ENCODE data around the gene TOGARAM2.

The TOGARAM2 gene

DNA sequence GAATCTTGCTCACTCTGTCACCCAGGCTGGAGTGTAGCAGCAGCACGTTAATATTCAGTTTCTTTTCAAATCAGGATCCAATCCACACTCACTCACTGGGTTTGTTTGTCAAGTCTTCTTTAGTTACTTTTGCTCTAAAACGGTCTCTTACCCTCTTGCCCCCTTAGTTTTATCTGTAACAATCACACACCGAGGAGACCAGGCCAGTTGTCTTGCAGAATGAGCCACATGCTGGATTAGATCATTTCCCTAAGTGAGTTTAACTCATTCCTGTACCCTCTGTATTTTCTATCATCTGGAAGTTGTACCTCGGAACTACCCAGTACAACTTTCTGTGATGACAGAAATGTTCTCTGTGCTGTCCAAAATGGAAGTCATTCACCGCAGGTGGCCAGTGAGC is 20.7 kb upstream of the TOGARAM2 start:
- TF ChIP-seq GATA2 (IDR thresholded peaks at IDR 0.05; ENCODE audit: low read depth, low read length) (no peak), GATA3 (IDR thresholded peaks at IDR 0.05; ENCODE audit: low read depth, low read length) (no peak)

DNA sequence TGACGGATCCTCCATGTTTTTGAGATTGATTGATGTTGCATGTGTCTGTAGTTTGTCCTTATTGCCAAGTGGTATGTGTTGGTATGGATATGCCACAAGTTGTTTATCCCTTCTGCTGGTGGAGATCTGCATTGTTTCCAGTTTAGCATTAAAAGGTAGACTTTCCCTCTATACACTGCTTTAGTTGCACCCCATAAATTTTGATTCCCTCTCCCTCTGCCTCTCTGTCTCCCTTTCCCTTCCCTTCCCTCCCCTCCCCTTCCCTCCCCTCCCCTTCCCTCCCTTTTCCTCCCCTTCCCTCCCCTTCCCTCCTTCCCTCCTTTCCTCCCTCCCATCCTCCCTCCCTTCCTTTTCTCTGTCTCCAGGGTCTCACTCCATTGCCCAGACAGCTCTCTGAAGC is 18.6 kb upstream of the TOGARAM2 start:
- no peak for TF ChIP-seq GATA3 (IDR thresholded peaks at IDR 0.05; ENCODE audit: low read depth, low read length)
- TF ChIP-seq GATA2 (IDR thresholded peaks at IDR 0.05; ENCODE audit: low read depth, low read length) = no peak

DNA sequence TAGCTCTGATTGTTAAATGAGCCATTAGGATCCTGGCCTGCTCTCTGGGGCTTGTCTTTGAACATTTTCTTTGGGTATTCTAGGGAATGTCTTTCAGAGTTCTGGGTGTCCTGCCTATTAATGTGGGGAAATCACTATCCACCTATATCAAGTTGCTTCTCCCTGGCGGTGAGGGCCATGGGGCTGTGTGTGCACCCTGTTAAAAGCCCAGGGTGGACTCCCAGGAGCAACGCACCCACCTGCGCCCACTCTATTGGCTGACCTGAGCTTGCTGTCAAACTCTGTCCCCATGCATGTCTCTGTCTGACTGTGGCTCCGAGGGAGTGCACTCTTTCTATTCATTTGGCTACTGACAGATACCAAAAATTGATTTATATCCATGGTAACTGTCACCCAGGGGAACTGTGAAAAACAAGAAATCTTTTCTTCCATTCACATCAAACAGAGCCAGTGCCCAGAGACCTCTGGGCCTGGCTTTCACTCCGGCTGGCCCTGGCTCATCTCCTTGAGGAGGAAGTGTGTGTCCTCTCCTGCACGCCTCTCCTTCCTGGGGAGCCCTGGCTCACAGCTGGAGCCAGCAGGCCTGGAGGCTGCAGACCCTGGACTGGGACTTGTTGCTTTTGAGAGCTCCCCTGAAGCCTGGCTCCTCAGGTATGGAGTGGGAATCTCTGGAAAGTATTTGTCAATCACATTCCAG is 10.5 kb upstream of the TOGARAM2 start:
- no peak for TF ChIP-seq GATA2 (IDR thresholded peaks at IDR 0.05; ENCODE audit: low read depth, low read length)
- TF ChIP-seq GATA3 (IDR thresholded peaks at IDR 0.05; ENCODE audit: low read depth, low read length) = no peak

DNA sequence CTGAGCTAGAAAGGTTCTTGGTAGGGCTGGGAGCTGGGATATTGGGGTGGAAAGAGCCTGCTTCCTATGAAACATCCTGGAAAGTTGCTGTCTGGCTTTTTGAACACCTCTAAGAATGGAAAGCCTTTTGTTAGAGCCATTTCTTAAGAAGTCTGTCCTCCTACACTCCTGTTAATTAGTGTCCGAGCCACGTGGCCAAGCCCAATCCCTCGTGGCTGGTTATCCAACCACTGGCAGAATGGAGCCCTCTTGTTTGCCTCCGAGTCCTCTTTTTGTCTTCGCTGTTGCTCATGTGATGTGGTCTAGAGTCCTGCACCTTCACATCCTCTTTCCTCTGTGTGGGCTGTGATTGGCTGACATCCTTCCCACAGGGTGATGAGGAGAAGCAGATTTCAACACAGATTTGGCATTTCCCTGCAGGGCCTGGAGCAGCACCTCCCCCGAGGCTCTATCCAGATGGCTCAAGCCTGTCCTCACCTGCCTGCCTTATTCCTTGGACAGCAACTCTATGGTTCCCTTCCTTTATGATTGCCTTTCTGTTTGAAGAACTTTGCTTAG is 8.2 kb upstream of the TOGARAM2 start:
- TF ChIP-seq GATA2 (IDR thresholded peaks at IDR 0.05; ENCODE audit: low read depth, low read length) = no peak
- no peak for TF ChIP-seq GATA3 (IDR thresholded peaks at IDR 0.05; ENCODE audit: low read depth, low read length)

DNA sequence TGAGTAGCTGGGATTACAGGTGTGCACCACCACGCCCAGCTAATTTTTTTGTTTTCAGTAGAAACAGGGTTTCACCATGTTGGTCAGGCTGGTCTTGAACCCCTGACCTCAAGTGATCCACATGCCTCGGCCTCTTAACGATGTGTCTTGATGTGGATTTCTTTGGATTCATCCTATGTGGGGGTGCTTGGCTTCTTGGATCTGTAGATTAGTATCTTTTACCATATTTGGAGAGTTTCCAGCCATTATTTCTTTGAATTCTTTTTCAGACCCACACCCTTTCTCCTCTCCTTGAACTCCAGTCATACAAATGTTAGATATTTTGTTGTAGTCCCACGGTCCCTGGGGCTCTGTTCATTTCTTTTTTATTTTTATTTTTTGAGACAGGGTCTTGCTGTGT is 6.8 kb upstream of the TOGARAM2 start:
- TF ChIP-seq GATA3 (IDR thresholded peaks at IDR 0.05; ENCODE audit: low read depth, low read length) (no peak), GATA2 (IDR thresholded peaks at IDR 0.05; ENCODE audit: low read depth, low read length) (no peak)

DNA sequence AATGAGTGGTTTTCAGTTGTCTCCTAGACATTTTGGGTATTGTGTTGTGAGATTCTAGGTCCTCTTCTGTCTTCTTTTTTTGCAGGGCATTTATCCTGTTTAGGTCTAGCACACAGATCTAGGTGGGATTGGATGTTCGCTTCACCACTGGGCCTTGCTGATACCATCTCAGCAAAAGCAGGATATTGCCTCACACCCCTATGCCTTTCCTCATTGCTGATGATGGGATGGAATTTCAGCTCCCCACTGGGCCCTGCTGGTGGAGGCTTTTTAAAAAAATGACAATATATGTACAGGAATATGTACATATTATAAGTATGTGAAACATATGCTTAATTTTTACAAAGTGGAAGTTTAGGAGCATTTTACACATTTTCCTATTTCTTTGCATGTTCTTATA is 5.4 kb upstream of the TOGARAM2 start:
- TF ChIP-seq GATA3 (IDR thresholded peaks at IDR 0.05; ENCODE audit: low read depth, low read length) (no peak), GATA2 (IDR thresholded peaks at IDR 0.05; ENCODE audit: low read depth, low read length) (no peak)

DNA sequence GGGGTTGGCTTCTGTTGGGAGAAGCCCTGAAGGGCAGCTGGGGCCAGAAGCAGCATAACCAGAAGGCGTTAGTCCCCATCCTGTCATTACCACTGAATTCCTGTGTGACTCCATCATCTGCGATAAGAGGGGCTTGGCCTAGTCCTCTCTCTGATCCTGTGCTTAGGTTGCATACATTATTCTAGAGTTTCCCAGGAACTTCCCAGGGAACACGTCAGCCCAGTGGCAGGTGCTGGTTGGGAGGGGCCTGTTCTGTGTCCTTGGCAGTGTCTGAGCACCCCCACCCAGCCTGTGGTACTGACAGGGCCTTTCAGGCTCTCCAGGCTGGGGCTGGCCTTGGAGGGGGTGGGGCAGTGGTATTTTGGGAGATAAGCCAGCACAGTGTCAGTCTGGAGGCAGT is 4.5 kb upstream of the TOGARAM2 start:
- TF ChIP-seq GATA2 (IDR thresholded peaks at IDR 0.05; ENCODE audit: low read depth, low read length) = no peak
- TF ChIP-seq GATA3 (IDR thresholded peaks at IDR 0.05; ENCODE audit: low read depth, low read length) = no peak

DNA sequence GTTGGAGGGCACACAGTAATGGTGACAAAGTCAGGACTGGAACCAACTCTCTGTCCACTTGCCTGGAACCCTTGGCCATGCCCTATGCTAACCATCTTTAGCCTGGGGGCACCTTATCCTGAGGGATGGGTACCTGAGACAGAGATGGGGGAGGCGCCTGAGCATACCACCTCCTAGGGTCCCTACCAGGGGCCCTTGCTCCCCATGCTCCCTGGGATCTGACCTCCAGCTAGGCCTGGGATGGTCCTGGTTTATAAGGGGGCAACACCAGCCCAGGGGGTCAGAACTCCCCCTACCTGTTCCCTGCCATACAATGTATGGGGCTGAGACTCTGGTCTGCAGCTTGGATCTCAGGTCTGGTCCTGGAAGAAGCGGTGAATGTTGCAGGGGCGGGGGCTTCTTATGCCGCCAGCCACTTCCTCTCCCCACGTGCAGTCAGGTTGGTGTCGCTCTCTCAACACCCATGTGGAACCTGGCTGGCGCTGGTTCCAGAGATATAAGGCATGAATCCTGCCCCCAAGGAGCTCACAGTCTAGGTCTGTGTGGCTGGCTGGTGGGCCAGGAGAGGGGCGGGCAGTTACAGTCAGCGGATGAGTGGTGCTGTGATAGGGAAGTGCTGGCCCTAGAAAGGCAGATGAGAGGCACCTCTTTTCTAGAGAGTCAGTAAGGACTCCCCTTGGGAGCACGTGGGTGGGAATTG is 3.8 kb upstream of the TOGARAM2 start:
- TF ChIP-seq GATA2 (IDR thresholded peaks at IDR 0.05; ENCODE audit: low read depth, low read length) = no peak
- TF ChIP-seq GATA3 (IDR thresholded peaks at IDR 0.05; ENCODE audit: low read depth, low read length) = no peak

DNA sequence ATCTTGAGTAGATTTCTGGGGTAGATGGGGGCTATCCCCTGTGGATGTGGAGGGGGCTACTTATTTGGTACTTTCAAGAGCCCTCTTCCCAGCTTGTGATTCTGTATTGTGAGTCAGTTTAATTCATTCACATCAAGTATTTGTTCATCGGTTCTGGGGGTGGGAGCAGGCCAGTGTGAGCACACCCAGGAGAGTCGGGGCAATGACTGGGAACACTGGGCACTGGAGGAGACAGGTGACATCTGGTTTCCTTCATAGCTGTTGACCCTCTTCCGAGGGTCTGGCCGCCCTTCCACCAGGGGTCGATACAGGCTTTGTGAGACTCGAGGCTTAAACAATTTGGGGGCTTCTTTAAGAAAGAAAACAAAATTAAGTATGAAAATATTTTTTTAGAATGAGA is 2.5 kb upstream of the TOGARAM2 start:
- TF ChIP-seq GATA3 (IDR thresholded peaks at IDR 0.05; ENCODE audit: low read depth, low read length) = no peak
- TF ChIP-seq GATA2 (IDR thresholded peaks at IDR 0.05; ENCODE audit: low read depth, low read length) = no peak

DNA sequence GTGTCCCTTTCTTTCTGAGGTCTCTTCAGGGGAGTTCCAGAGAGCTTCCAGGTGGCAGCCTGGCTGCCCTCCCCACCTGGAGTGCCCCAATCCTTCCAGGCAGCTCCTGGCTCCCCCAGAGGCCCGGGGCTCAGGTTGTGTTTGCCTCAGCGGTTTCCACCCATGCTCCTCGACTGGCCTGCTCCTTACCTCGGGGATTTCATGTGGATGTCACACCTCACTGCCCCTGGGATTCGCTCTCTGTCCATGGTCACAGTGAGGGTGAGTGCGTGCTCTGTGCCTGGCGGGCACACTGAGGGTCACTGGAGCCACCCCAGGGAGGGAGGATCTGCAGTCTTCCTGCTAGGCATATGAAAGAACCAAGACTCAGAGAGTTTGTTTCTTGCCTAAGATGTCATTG is 2.1 kb upstream of the TOGARAM2 start:
- TF ChIP-seq GATA3 (IDR thresholded peaks at IDR 0.05; ENCODE audit: low read depth, low read length) (no peak), GATA2 (IDR thresholded peaks at IDR 0.05; ENCODE audit: low read depth, low read length) (no peak)

DNA sequence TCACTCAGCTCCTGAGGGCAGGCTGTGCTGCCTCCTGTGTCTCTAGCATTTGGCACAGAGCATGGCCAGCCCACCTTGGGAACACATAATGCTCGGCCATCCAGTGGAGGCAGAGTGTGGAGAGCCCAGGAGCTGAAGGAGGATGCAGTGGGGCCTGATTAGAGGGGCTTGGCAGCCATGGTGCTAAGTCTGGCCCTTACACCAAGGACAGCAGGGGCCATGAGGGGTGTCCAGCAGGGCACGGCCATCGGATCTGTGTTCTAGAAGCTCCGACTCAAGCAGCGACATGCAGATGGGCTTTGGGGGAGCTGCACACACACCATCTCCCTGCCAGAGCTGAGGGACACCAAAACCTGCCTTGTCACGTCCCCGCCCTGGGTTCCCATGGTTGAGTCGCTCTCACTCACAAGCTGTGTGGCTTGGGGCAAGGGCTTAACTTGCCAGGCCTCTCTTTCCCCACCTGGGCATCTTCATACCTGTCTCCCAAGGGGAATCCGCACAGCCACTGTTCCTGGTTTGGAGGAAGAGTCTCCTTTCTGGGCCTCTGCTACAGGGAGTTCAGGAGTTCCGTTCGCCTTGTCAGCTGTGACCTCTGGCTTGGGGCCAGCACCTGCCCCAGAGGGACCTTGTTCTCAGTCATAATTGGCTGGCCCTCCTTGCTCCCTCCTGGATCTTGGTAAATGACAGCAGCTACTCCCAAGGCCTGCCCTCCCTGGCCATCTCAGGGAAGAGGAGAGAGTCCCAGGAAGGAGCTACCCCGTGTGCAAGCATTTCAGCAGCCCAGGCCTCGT is 1.3 kb upstream of the TOGARAM2 start:
- no peak for TF ChIP-seq GATA2 (IDR thresholded peaks at IDR 0.05; ENCODE audit: low read depth, low read length)
- no peak for TF ChIP-seq GATA3 (IDR thresholded peaks at IDR 0.05; ENCODE audit: low read depth, low read length)

DNA sequence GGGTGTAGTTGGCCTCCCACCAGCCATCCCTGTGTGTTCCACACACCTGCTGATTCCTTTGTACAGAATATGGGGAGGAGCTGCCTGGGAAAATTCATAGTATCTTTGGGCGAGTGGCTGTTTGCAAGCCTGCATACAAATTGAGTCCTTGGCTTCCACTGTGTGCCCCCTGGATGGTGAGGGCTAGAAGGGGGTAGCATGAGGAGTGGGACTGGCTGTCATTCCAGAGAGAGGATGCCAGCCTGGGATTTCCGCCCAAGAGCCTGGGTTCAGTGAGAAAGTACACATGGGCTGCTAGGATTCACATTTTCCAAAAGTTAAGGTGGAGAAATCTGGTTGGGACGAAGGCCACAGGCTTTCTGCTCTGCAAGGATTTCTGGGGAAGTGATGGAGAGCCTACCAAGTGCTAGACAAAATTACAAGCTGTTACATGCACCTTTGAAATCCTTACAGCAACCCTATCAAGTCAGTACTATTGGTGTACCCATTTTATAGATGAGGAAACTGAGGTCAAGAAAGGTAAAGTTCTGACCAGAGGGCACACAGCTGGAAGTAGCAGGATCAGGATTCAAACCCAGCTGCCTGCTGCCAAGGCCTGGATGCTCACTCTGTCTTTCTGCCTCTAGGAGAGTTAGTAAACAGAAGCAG is 606 bp upstream of the TOGARAM2 start:
- TF ChIP-seq GATA3 (IDR thresholded peaks at IDR 0.05; ENCODE audit: low read depth, low read length) (no peak), GATA2 (IDR thresholded peaks at IDR 0.05; ENCODE audit: low read depth, low read length) (no peak)

DNA sequence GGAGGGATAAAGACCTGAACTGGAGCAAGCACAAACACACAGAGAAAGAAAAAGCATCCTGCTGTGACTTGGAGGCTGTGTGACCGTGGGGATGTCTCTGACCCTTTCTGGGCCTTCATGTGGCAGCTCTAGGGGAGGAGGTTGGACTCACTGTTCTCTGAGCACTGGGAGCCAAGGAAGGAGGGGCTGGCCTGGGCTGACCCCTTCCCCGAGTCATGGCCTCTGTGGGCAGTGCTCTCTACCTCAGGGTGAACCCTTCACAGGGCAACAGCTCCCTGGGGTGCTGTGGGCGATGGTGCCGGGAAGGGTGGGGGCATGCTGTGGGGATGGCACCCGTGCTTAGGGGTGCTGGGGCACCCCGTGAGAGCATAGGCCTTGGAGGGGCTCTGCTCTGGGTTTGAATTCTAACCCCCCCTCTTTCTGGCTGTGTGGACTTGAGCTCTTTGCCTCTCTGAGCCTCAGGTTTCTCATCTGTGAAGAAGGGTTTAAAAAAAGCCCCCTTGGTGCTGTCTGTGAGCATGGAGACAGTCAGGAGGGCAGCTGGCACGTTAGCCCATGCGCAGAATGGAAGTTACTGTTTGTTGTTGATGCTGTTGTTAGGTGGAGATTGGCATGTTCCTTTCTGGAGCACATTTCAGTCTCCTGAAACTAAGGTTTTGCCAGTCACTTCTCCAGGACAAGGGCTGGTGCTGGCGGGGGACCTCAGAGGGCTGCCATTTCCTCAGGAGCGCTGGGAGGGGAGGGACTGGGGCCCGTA is 700 bp downstream of the TOGARAM2 start:
- TF ChIP-seq GATA2 (IDR thresholded peaks at IDR 0.05; ENCODE audit: low read depth, low read length) (no peak), GATA3 (IDR thresholded peaks at IDR 0.05; ENCODE audit: low read depth, low read length) (no peak)
